H1 (cell line): ENCODE data around the gene NCF2. TPM values are rescaled to one million over a fixed set of nuclear protein-coding genes. Genes with fewer than 3 reads are reported as not detected.

Experiments used
- CTCF ChIA-PET: fragments of 300-600 bp; sonication (Branson Sonifier 250); formaldehyde crosslinking; loops from one replicate; lab custom pipeline; 2021; ENCODE audit not compliant: partially characterized antibody; lab: Charles Lee
- POLR2A ChIA-PET: fragments of 300-600 bp; sonication (Branson Sonifier 250); formaldehyde crosslinking; loops from one replicate; lab custom pipeline; 2021; ENCODE audit warnings: inconsistent platforms; ENCODE audit not compliant: partially characterized antibody; lab: Charles Lee
- DNase-seq, 2 experiments: peaks; one replicate each; pipeline versions ENCODE4 v3.0.0 to v3.0.0-alpha.2; 2010 to 2022; ENCODE audit warnings: low spot score in 2 of 2, low read depth in 1 of 2, mixed read lengths in 1 of 2
- FAIRE-seq: peaks from 2 replicates; lab custom pipeline; 2011; peaks lifted over from hg19 to GRCh38; lab: Jason Lieb, UNC
- H2AFZ ChIP-seq: 2 replicates; pipeline ENCODE4 v1.8.1; 2012; ENCODE audit warnings: low read length, inconsistent platforms
- H2AK5ac ChIP-seq: 2 replicates; pipeline ENCODE4 v1.6.1; 2013; ENCODE audit warnings: low read depth, low read length
- H2BK120ac ChIP-seq: replicated peaks from 2 replicates; pipeline ENCODE3; 2013; ENCODE audit warnings: low read depth, low read length, inconsistent platforms
- H2BK12ac ChIP-seq: 2 replicates; pipeline ENCODE4 v1.6.1; 2013; ENCODE audit warnings: low read depth, low read length
- H2BK15ac ChIP-seq: 2 replicates; pipeline ENCODE4 v1.6.1; 2013; ENCODE audit warnings: low read length
- H2BK20ac ChIP-seq: 2 replicates; pipeline ENCODE4 v1.6.1; 2013; ENCODE audit warnings: low read length
- H2BK5ac ChIP-seq: 2 replicates; pipeline ENCODE4 v1.6.1; 2013; ENCODE audit warnings: low read depth, low read length
- H3K14ac ChIP-seq: 2 replicates; pipeline ENCODE4 v1.6.1; 2013; ENCODE audit warnings: inconsistent platforms; ENCODE audit not compliant: insufficient read length
- H3K18ac ChIP-seq: 2 replicates; pipeline ENCODE4 v1.6.1; 2013; ENCODE audit warnings: low read length; ENCODE audit errors: extremely low read depth
- H3K23ac ChIP-seq: 2 replicates; pipeline ENCODE4 v1.6.1; 2013; ENCODE audit warnings: inconsistent platforms; ENCODE audit not compliant: insufficient read length
- H3K23me2 ChIP-seq: 2 replicates; pipeline ENCODE4 v1.6.1; 2013; ENCODE audit warnings: low read depth, low read length
- H3K27ac ChIP-seq: 2 replicates; pipeline ENCODE4 v1.6.1; 2011; ENCODE audit warnings: low read depth, low read length, inconsistent platforms
- H3K27me3 ChIP-seq, 4 experiments: replicated peaks in 1 of 4; 1 replicate in 1 of 4; 2 replicates in 3 of 4; pipeline versions ENCODE4 v1.6.1 to v1.8.1; 2011 to 2013; ENCODE audit warnings: low read length in 3 of 4, mild to moderate bottlenecking in 3 of 4, inconsistent platforms in 2 of 4, mixed read lengths in 2 of 4, moderate library complexity in 1 of 4; ENCODE audit not compliant: control insufficient read depth in 3 of 4, insufficient read depth in 3 of 4; ENCODE audit errors: extremely low read depth in 1 of 4
- H3K36me3 ChIP-seq, 4 experiments: 2 replicates each; pipeline versions ENCODE4 v1.6.1 to v1.8.1; 2011 to 2013; ENCODE audit warnings: mild to moderate bottlenecking in 4 of 4, low read length in 3 of 4, moderate library complexity in 2 of 4, control low read depth in 1 of 4, inconsistent platforms in 1 of 4; ENCODE audit not compliant: insufficient read depth in 4 of 4, control insufficient read depth in 2 of 4
- H3K4ac ChIP-seq: replicated peaks from 2 replicates; pipeline ENCODE3; 2013; ENCODE audit warnings: low read length, low read depth, mixed read lengths, inconsistent platforms; ENCODE audit not compliant: insufficient read length
- H3K4me1 ChIP-seq, 4 experiments: replicated peaks in 1 of 4; 1 replicate in 1 of 4; 2 replicates in 3 of 4; pipeline versions ENCODE4 v1.6.1 to v1.8.1; 2011 to 2013; ENCODE audit warnings: low read length in 3 of 4, inconsistent platforms in 2 of 4, mixed read lengths in 1 of 4; ENCODE audit not compliant: insufficient read depth in 4 of 4, control insufficient read depth in 3 of 4
- H3K4me2 ChIP-seq, 2 experiments: 2 replicates each; pipeline versions ENCODE4 v1.6.1 to v1.8.1; 2011 to 2013; ENCODE audit warnings: low read depth in 2 of 2, low read length in 2 of 2, control low read depth in 1 of 2, inconsistent platforms in 1 of 2, mild to moderate bottlenecking in 1 of 2; ENCODE audit not compliant: insufficient read depth in 1 of 2
- H3K4me3 ChIP-seq, 4 experiments: fragments of 200-600, 300-600 bp in 1 of 4; sonication (generic), shearing (Covaris generic), sonication (Bioruptor Twin) in 1 of 4; 2 replicates each; pipeline versions ENCODE4 v1.5.1 to v1.8.1; 2011 to 2016; ENCODE audit warnings: low read length in 4 of 4, low read depth in 3 of 4, control low read depth in 2 of 4, inconsistent platforms in 2 of 4, mild to moderate bottlenecking in 2 of 4, mixed read lengths in 1 of 4, moderate library complexity in 1 of 4; ENCODE audit not compliant: insufficient read depth in 2 of 4; ENCODE audit errors: extremely low read depth in 1 of 4
- H3K56ac ChIP-seq: replicated peaks from 2 replicates; pipeline ENCODE3; 2013; ENCODE audit warnings: low read depth, mild to moderate bottlenecking, mixed read lengths, low read length, inconsistent platforms; ENCODE audit not compliant: insufficient read length
- H3K79me1 ChIP-seq: 2 replicates; pipeline ENCODE4 v1.6.1; 2013; ENCODE audit warnings: low read depth, low read length, control low read depth
- H3K79me2 ChIP-seq, 2 experiments: 2 replicates each; pipeline versions ENCODE4 v1.6.1 to v1.8.1; 2012 to 2013; ENCODE audit warnings: low read length in 2 of 2, mild to moderate bottlenecking in 2 of 2, inconsistent platforms in 1 of 2; ENCODE audit not compliant: insufficient read depth in 2 of 2, control insufficient read depth in 1 of 2
- H3K9ac ChIP-seq, 4 experiments: replicated peaks in 1 of 4; 1 replicate in 1 of 4; 2 replicates in 3 of 4; pipeline versions ENCODE4 v1.6.1 to v1.8.1; 2011 to 2013; ENCODE audit warnings: low read depth in 3 of 4, low read length in 3 of 4, control low read depth in 2 of 4, mild to moderate bottlenecking in 2 of 4, moderate library complexity in 2 of 4, inconsistent platforms in 1 of 4; ENCODE audit errors: extremely low read depth in 1 of 4
- H3K9me3 ChIP-seq, 2 experiments: 2 replicates each; pipeline versions ENCODE4 v1.6.1 to v1.8.1; 2012 to 2013; ENCODE audit warnings: mild to moderate bottlenecking in 2 of 2, moderate library complexity in 2 of 2, control low read depth in 1 of 2, inconsistent platforms in 1 of 2, low read depth in 1 of 2, low read length in 1 of 2, mixed read lengths in 1 of 2; ENCODE audit not compliant: insufficient read depth in 2 of 2
- H4K20me1 ChIP-seq, 2 experiments: replicated peaks in 1 of 2; 2 replicates each; pipeline versions ENCODE3 to v1.8.1; 2011 to 2013; ENCODE audit warnings: inconsistent platforms in 2 of 2, low read length in 2 of 2, mild to moderate bottlenecking in 1 of 2; ENCODE audit not compliant: insufficient read depth in 2 of 2, control insufficient read depth in 1 of 2
- H4K5ac ChIP-seq: 2 replicates; pipeline ENCODE4 v1.6.1; 2013; ENCODE audit warnings: low read length, low read depth, mixed read lengths, inconsistent platforms; ENCODE audit not compliant: insufficient read length
- H4K8ac ChIP-seq: 2 replicates; pipeline ENCODE4 v1.8.0; 2013; ENCODE audit warnings: mild to moderate bottlenecking, moderate library complexity, low read length, inconsistent platforms; ENCODE audit not compliant: insufficient read depth; ENCODE audit errors: extremely low read depth
- H4K91ac ChIP-seq: replicated peaks from 2 replicates; pipeline ENCODE3; 2013; ENCODE audit warnings: low read length, mixed read lengths, inconsistent platforms; ENCODE audit not compliant: insufficient read length
- WGBS, 2 experiments: shearing (Covaris generic) in 1 of 2; methylation state at CpG; one replicate each; pipeline versions ENCODE4 v1.1.6 to v1.1.7; 2013 to 2015; ENCODE audit warnings: low lambda C conversion rate in 2 of 2, mixed read lengths in 2 of 2, inconsistent platforms in 1 of 2, low coverage in 1 of 2, missing lambda C conversion rate in 1 of 2; ENCODE audit not compliant: insufficient replicate concordance in 2 of 2, insufficient coverage in 1 of 2, insufficient read length in 1 of 2; ENCODE audit errors: extremely low coverage in 1 of 2, missing lambda C conversion rate in 1 of 2; 5-methylcytosine and 5-hydroxymethylcytosine counted together
- polyA plus RNA-seq, 7 experiments: library from polyadenylated mRNA; depleted of rRNA in 3 of 7; stranded (reverse) in 5 of 7; unstranded in 2 of 7; fragments of >200 nt in 5 of 7; fragments of 200-250 nt in 2 of 7; gene quantifications; 1 replicate in 5 of 7; 2 replicates in 1 of 7; 4 replicates in 1 of 7; pipeline versions ENCODE4 v1.2.1 to v1.2.3, GENCODE V29; 2011 to 2013; ENCODE audit warnings: missing spikeins in 2 of 7, mixed read lengths in 2 of 7
- total RNA-seq: library from RNA; stranded (reverse); fragmentation: NEBNext Ultra II Directional; extraction: Animal tissue kit (Norgen Biotek cat#: 25700); gene quantifications from 2 replicates; pipeline ENCODE4 v1.2.1, GENCODE V29; 2021

Gene NCF2
- total and polyA plus RNA-seq, 2 of the 8 experiments (the other 6 are each of a cell fraction or from before 2014, with no cell fraction given): not detected

DNA sequence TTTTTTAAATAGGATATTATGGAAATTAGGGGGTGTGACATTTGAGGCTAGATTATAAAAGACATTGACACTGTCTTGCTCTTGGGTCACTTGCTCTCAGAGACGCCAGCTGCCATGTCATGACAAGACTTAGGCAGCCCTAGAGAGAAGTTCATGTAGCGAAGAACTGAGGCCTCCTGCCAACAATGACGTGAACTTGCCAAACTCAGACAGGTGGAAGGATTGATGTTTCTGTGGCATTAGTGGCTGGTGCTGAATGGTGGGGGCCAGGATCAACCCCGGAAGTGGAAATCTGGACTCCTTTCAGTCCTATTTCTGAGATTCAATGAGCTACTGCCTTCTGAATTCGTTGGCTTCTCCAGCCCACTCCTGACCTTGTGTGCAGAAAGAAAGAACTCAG is 14.7 kb downstream of the NCF2 start:
- Histone ChIP-seq H3K36me3 (no peaks in the 10 kb centered on the region; a peak in 1 of 8 replicates), H2BK5ac (no peak overlapping the region), H3K27ac (no peak overlapping the region), H3K4ac (no peak overlapping the region), H2BK15ac (no peak overlapping the region), H3K56ac (no peak overlapping the region), H3K4me3 (no peak overlapping the region), H3K4me2 (no peak overlapping the region), H3K23me2 (no peaks in the 10 kb centered on the region), H2BK120ac (no peak overlapping the region), H3K4me1 (peaks cover 0 to 6% (median 2%) of the 10 kb centered on the region in 4 experiments; a peak in 4 of 7 replicates), H3K18ac (no peak overlapping the region), H3K9me3 (no peaks in the 10 kb centered on the region), H2AFZ (no peak overlapping the region), H2BK12ac (no peak overlapping the region), H4K91ac (no peak overlapping the region), H2BK20ac (no peak overlapping the region), H4K8ac (no peak overlapping the region), H3K79me2 (no peaks in the 10 kb centered on the region), H4K5ac (no peak overlapping the region), H3K23ac (no peak overlapping the region), H3K27me3 (no peaks in the 10 kb centered on the region), H3K9ac (no peak overlapping the region), H4K20me1 (no peaks in the 10 kb centered on the region), H3K14ac (no peak overlapping the region), H2AK5ac (no peak overlapping the region), H3K79me1 (0 out of 2 replicates have a peak, but pooled peaks cover 2% of the 10 kb centered on the region)
- DNase-seq (no peak), FAIRE-seq (no peak)
- POLR2A ChIA-PET: interaction anchor here (0.6 to 1.1 kb wide), 3 partner anchors 8 to 12 kb away, joined by 3 read pairs; no protein-coding TSS in a partner anchor
- CTCF ChIA-PET: interaction anchor here (1.6 kb wide), 1 partner anchor 10 kb away, joined by 6 read pairs; no protein-coding TSS in a partner anchor
- WGBS, 2 experiments: 98% methylated on average over 5 of the region's 5 CpGs; no CpG with 5 or more reads in 1 of the 2 experiments
